ENCODE measurements around the gene CCDC154.

DNA sequence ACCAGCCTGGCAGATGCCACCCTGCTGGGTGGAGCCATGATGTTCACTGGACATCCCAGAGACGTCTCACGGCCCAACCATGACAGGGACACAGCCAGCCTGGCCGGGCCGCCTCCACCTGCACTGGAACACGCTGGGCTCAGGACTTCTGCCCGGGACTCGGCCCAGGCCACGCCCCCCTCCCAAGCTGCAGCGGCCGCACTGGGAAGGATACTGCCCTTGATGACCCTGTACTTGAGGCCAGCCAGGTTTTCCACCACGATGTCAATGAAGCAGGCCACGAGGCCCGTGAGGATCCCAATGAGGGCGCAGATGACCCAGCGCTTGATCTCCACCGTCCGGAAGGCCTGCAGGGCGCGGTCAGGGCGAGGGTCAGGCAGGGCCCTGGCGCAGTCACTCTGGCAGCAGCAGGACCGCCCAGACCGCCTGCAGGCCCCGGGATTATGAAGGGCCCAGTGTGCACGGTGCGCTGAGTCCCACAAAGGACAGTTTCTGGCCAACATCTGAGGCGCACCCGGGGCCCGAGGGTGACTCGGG is 16.3 kb upstream of the CCDC154 start:
- TF ChIP-seq, protein P1, sequence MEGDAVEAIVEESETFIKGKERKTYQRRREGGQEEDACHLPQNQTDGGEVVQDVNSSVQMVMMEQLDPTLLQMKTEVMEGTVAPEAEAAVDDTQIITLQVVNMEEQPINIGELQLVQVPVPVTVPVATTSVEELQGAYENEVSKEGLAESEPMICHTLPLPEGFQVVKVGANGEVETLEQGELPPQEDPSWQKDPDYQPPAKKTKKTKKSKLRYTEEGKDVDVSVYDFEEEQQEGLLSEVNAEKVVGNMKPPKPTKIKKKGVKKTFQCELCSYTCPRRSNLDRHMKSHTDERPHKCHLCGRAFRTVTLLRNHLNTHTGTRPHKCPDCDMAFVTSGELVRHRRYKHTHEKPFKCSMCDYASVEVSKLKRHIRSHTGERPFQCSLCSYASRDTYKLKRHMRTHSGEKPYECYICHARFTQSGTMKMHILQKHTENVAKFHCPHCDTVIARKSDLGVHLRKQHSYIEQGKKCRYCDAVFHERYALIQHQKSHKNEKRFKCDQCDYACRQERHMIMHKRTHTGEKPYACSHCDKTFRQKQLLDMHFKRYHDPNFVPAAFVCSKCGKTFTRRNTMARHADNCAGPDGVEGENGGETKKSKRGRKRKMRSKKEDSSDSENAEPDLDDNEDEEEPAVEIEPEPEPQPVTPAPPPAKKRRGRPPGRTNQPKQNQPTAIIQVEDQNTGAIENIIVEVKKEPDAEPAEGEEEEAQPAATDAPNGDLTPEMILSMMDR (IDR thresholded peaks at IDR 0.05; ENCODE audit: insufficient read depth, low read depth, low read length), result no peak
- no peak for TF ChIP-seq EZH2 (IDR thresholded peaks at IDR 0.05; ENCODE audit: insufficient read depth, low read length)
